ENCODE measurements around the gene ZAP70.
"Not testable (repeated sequence)": the region's sequence is repeated elsewhere in the genome, so short reads cannot be mapped to it uniquely, and the experiment has no call there.

Gene ZAP70

GRCh38 chr2:97713296-97714083 is at the start of gene ZAP70:
Gene ZAP70 (plus strand): TSS chr2:97713576. CDS start chr2:97724037, 10,461 bp downstream.
- no peak for DNase-seq (ENCODE audit: low spot score)

DNA sequence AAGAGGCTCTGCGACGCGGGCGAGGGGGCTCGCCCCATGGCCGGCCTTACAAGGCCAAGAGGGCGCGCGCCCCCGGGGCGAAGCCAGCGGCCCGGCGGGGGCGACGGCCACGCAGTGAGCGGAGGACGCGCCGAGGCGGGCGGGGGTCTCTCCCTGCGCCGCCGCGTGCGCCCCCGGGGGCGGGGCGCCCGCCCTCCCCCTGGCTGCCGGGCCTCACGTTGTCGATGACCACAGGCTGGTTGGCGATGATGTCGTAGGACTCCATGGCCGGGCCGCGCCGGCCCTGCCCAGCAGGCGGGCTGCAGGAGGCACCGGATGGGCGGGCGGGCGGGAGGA is 49.8 kb upstream of the ZAP70 start:
- DNase-seq (ENCODE audit: low spot score): no peak

- DNase-seq (ENCODE audit: low spot score): peak; percentile 98
These were observed 49.3 kb upstream of the ZAP70 start, which contains the start of gene ACTR1B for GRCh38 chr2:97663962-97664635. Gene ACTR1B (minus strand): TSS chr2:97664044. CDS start chr2:97663890, 154 bp downstream.

- no peak for DNase-seq (ENCODE audit: low spot score)
These were observed 48.8 kb upstream of the ZAP70 start for GRCh38 chr2:97664636-97664970.

GRCh38 chr2:97669448-97669847 is 43.9 kb upstream of the ZAP70 start, which contains the start of gene C2orf92:
Gene C2orf92 (plus strand): TSS chr2:97669713. CDS start chr2:97669789, 76 bp downstream.
- no peak for DNase-seq (ENCODE audit: low spot score)

- no peak for DNase-seq (ENCODE audit: low spot score)
These were observed 42.9 kb upstream of the ZAP70 start for GRCh38 chr2:97670471-97670870.

- DNase-seq (ENCODE audit: low spot score): no peak
These were observed 41.9 kb upstream of the ZAP70 start for GRCh38 chr2:97671526-97671925.

GRCh38 chr2:97672606-97673140 is 40.7 kb upstream of the ZAP70 start:
- not testable (repeated sequence) for DNase-seq (ENCODE audit: low spot score)

GRCh38 chr2:97673182-97673914 is 40.0 kb upstream of the ZAP70 start:
- DNase-seq (ENCODE audit: low spot score): no peak

DNA sequence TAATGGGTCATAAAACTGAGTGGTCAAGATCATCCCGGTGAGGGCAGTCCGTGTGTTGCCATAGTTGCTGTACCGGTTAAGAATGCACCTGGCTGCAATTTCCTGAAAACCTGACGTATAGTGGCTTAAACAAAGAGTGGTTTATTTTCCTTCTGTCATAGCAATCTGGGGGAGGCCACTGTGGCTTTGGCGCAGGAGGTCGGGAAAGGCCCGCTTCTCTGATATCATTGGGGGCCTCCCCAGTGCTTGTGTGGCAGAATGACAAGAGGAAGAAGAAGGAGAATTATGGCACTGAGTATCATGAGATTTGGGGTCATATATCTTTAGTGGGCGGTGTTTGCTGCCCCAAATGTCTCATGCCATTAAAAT is 39.5 kb upstream of the ZAP70 start:
- DNase-seq (ENCODE audit: low spot score): no peak

DNA sequence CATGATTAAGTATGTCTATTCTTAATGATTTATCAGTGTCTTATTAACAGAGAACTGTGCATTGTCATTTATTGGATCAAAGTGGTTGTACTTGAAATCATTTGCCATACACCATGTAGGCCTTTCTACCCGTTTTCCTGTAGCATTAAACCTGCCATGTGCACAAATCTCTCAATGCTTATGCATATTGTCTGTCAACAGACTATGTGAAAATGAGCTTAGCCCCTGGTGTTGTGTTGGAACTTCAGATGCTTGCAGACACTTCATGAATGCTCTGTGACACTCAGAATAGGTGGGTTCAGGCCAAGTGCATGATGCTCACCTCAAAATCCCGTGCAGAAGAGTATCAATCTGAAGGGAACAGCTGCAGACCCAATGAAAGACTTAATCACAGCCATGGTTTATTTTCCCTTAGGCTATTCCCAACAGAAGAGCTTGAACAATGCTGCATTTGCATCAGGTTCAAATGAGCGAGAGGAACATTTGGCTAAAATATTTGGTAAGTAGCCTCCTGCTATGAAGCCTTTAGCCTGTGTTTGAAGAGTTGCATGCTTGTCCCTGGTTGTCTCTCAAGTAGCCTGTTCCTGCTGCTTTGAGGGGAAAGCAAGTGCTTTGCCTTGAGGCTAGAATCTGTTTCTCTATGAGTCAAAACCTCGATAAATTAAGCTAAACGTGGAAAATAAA is 37.8 kb upstream of the ZAP70 start:
- no peak for DNase-seq (ENCODE audit: low spot score)

GRCh38 chr2:97676620-97677019 is 36.8 kb upstream of the ZAP70 start:
- no peak for DNase-seq (ENCODE audit: low spot score)

DNA sequence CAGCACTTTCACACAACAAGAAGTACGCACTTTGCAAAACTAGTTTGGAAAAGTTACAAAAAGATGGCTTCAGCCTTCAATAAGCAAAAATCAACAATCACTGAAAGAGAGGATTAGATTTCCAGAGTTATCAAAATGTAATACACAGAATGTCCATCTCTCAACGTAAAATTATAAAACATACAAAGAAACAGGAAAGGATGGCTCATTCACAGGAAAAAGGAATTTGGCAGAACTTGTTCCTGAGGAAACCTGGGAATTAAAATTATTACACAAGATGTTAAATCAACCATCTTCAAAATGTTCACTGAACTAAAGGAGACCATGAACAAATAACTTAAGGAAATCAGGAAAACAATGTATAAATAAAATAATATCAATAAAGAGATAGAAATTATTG is 35.9 kb upstream of the ZAP70 start:
- DNase-seq (ENCODE audit: low spot score): no peak

DNA sequence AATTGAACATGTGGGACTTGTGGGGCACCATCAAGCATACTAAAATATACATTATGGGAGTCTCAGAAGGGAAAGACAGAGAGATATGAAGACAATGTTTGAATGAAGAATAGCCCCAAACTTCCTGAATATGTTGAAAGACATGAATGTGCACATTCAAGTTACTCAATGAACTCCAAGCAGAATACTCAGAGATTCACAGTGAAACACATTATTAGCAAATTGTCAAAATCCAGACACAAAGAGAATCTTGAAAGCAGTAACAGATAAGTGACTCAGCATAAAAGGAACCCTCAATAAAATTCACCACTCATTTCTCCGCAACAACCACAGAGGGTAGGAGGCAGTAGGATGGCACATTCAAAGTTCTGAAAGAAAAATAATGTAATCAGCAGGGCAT is 35.1 kb upstream of the ZAP70 start:
- no peak for DNase-seq (ENCODE audit: low spot score)

- not testable (repeated sequence) for DNase-seq (ENCODE audit: low spot score)
These were observed 26.1 kb upstream of the ZAP70 start for GRCh38 chr2:97687235-97687634.

DNA sequence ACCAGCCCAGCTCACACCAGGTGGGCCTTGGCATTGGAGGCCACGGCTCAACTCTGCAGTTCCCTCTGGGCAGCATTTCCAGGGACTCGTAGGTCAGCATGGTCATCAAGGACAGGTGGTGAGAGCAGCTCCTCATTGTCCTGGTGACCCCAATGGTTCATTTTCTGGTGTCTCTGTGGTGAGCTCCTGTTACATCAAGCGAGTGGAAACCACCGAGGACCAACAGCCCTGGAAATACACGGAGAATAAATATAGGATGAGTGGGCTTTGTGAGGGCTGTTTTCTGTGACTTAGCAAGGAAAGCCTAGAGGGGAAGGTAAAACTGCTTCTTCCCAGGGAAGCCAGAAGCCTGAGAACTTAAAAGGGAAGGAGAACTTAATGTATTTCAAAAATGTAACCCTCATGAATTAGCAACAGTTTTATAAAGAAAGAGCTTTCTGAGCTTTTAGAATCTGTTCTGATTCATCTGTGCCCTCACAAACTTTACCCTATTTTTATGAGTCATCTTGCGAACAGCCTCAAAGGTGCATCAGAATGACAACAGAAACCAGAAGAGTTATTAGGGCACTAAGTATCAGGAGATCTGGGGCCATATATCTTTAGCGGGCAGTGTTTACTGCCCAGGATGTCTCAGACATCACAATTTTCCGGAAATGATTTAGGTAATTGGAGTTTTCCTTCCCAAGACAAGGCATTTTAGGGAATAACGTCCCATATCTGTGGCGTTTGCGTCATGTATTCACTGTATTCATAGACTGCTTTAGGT is 25.1 kb upstream of the ZAP70 start:
- DNase-seq (ENCODE audit: low spot score): no peak

DNA sequence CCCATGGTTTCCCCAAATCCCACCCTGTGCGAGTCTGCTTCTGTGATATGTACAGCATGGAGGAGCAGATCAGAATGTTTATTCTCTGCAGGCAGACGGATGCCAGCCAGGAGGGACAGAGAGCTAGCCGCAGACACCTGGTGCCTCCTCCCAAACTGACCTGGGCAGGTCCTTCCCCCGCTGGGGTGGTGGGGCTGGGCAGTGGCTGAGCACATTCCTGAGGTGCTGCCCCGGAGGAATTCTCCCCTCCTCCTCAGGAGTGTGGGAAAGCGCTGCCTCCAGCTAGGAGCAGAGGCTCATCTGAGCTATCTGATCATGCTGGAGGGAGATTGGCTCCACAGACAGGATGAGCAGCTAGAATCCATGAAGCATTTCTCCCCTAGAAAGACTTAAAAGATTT is 22.2 kb upstream of the ZAP70 start:
- DNase-seq (ENCODE audit: low spot score): no peak

DNA sequence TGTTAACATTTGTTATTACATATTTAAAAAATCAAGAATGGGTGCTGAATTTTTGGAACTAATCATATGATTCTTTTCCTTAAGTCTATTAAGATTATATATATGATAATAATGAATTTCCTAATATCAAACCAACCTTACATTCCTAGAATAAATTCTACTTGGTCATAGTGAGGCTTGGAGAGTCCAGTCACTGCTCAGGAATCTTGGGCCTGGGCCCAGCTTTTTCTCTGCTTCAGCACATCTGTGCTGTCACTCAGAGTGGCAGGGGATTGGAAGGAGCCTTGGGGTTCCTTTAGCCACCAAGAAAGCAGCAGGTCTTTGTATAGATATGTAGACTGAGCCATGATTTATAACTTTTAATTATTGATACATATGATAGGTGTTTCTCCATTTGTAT is 19.9 kb upstream of the ZAP70 start:
- no peak for DNase-seq (ENCODE audit: low spot score)

- DNase-seq (ENCODE audit: low spot score): no peak
These were observed 17.6 kb upstream of the ZAP70 start for GRCh38 chr2:97695744-97696143.

GRCh38 chr2:97697252-97698235 is 15.8 kb upstream of the ZAP70 start:
- peak; percentile 89 for DNase-seq (ENCODE audit: low spot score)

Measured in NAMALWA (cell line).